CD14-positive monocyte (primary cell): ENCODE data around the gene ITGB2. TPM values are rescaled to one million over a fixed set of nuclear protein-coding genes. Genes with fewer than 3 reads are reported as not detected.

Experiments used
- DNase-seq, 3 donors: peaks; one replicate each; pipeline ENCODE4 v3.0.0-alpha.2; 2011 to 2022
- H2AFZ ChIP-seq: 2 replicates; pipeline ENCODE4 v1.6.0; 2012; ENCODE audit warnings: mild to moderate bottlenecking, low read depth, low read length, inconsistent platforms; ENCODE audit not compliant: insufficient read depth, poor library complexity, severe bottlenecking
- H3K27ac ChIP-seq, 2 donors: 1 replicate in 1 of 2; 2 replicates in 1 of 2; pipeline ENCODE4 v1.5.1; 2012 to 2013; ENCODE audit warnings: low read length in 2 of 2, control low read depth in 1 of 2, inconsistent platforms in 1 of 2, low read depth in 1 of 2, mild to moderate bottlenecking in 1 of 2
- H3K27me3 ChIP-seq, 2 donors: one replicate each; pipeline versions ENCODE4 v1.6.0 to v1.6.1; 2011 to 2013; ENCODE audit warnings: low read length in 2 of 2; ENCODE audit not compliant: control insufficient read depth in 2 of 2, insufficient read depth in 2 of 2
- H3K36me3 ChIP-seq, 2 donors: replicated peaks in 1 of 2; 1 replicate in 1 of 2; 2 replicates in 1 of 2; pipeline versions ENCODE4 v1.5.1 to v1.6.1; 2012 to 2013; ENCODE audit warnings: low read length in 2 of 2, control low read depth in 1 of 2, inconsistent platforms in 1 of 2, mild to moderate bottlenecking in 1 of 2; ENCODE audit not compliant: insufficient read depth in 2 of 2, control insufficient read depth in 1 of 2
- H3K4me1 ChIP-seq, 2 donors: 1 replicate in 1 of 2; 2 replicates in 1 of 2; pipeline versions ENCODE4 v1.5.1 to v1.6.1; 2012 to 2013; ENCODE audit warnings: low read length in 2 of 2, control low read depth in 1 of 2, inconsistent platforms in 1 of 2, mild to moderate bottlenecking in 1 of 2, moderate library complexity in 1 of 2; ENCODE audit not compliant: insufficient read depth in 2 of 2, control insufficient read depth in 1 of 2
- H3K4me2 ChIP-seq: replicated peaks from 2 replicates; pipeline ENCODE3; 2012; ENCODE audit warnings: low read length, moderate library complexity, mild to moderate bottlenecking; ENCODE audit not compliant: poor library complexity, severe bottlenecking; ENCODE audit errors: extremely low read depth
- H3K4me3 ChIP-seq, 3 experiments: fragments of 200-600 bp in 1 of 3; sonication (generic) in 1 of 3; replicated peaks in 1 of 3; 1 replicate in 2 of 3; 2 replicates in 1 of 3; pipeline ENCODE4 v1.5.1; 2011 to 2013; ENCODE audit warnings: low read length in 3 of 3, mild to moderate bottlenecking in 3 of 3, control low read depth in 2 of 3, low read depth in 2 of 3, inconsistent platforms in 1 of 3, moderate library complexity in 1 of 3
- H3K79me2 ChIP-seq: 2 replicates; pipeline ENCODE4 v1.6.0; 2012; ENCODE audit warnings: mild to moderate bottlenecking, control low read depth, inconsistent platforms, low read length, moderate library complexity; ENCODE audit not compliant: insufficient read depth
- H3K9ac ChIP-seq: 2 replicates; pipeline ENCODE4 v1.6.0; 2017; ENCODE audit warnings: low read length, mild to moderate bottlenecking; ENCODE audit not compliant: insufficient read depth, poor library complexity, severe bottlenecking
- H3K9me3 ChIP-seq, 2 donors: replicated peaks in 1 of 2; 1 replicate in 1 of 2; 2 replicates in 1 of 2; pipeline versions ENCODE4 v1.5.1 to v1.6.1; 2012 to 2013; ENCODE audit warnings: low read length in 2 of 2, control low read depth in 1 of 2; ENCODE audit not compliant: control insufficient read depth in 1 of 2, insufficient read depth in 1 of 2
- H4K20me1 ChIP-seq: 2 replicates; pipeline ENCODE4 v1.6.0; 2012; ENCODE audit warnings: mild to moderate bottlenecking, low read length, control low read depth, moderate library complexity; ENCODE audit not compliant: insufficient read depth
- H3K27ac Mint-ChIP-seq, 7 donors: one replicate each; pipeline ENCODE4 v1.8.0; 2020; ENCODE audit warnings: mild to moderate bottlenecking in 7 of 7, mixed read lengths in 7 of 7, moderate library complexity in 6 of 7, inconsistent platforms in 2 of 7
- H3K27me3 Mint-ChIP-seq, 3 donors: one replicate each; pipeline ENCODE4 v1.8.0; 2021 to 2022; ENCODE audit warnings: low read depth in 3 of 3, mild to moderate bottlenecking in 3 of 3, mixed read lengths in 3 of 3, moderate library complexity in 3 of 3, inconsistent platforms in 1 of 3
- H3K36me3 Mint-ChIP-seq, 2 donors: one replicate each; pipeline ENCODE4 v1.8.0; 2020; ENCODE audit warnings: mixed read lengths in 2 of 2, inconsistent platforms in 1 of 2, mild to moderate bottlenecking in 1 of 2
- H3K4me1 Mint-ChIP-seq: one replicate; pipeline ENCODE4 v1.8.0; 2020; ENCODE audit warnings: mild to moderate bottlenecking, mixed read lengths
- H3K4me3 Mint-ChIP-seq, 2 donors: one replicate each; pipeline ENCODE4 v1.8.0; 2020; ENCODE audit warnings: mild to moderate bottlenecking in 2 of 2, mixed read lengths in 2 of 2, moderate library complexity in 1 of 2
- H3K9me3 Mint-ChIP-seq, 7 donors: one replicate each; pipeline ENCODE4 v1.8.0; 2020 to 2022; ENCODE audit warnings: mixed read lengths in 7 of 7, mild to moderate bottlenecking in 6 of 7, moderate library complexity in 6 of 7, inconsistent platforms in 2 of 7
- WGBS: methylation state at CpG from one replicate; pipeline ENCODE4 v1.1.5; 2013; ENCODE audit warnings: missing lambda C conversion rate; ENCODE audit not compliant: insufficient coverage; 5-methylcytosine and 5-hydroxymethylcytosine counted together
- intact Hi-C, 2 donors: fragments of 100-400 bp; cut with micrococcal nuclease; formaldehyde crosslinking; loops; one replicate each; pipeline versions ENCODE4 v1.15.0 to v1.15.1; 2023
- polyA plus RNA-seq, 3 donors: library from polyadenylated mRNA; depleted of rRNA in 1 of 3; unstranded in 2 of 3; stranded (reverse) in 1 of 3; fragments of 300-500 nt in 2 of 3; fragments of >200 nt in 1 of 3; fragmentation: Illumina TruSeq in 2 of 3; gene quantifications; 1 replicate in 2 of 3; 2 replicates in 1 of 3; pipeline ENCODE4 v1.2.3, GENCODE V29; 2012 to 2021
- TF ChIP-seq, protein P1 (sequence below): fragments of 200-600 bp; IDR thresholded peaks from one replicate; pipeline ENCODE4 v1.8.0; 2022; ENCODE audit warnings: antibody characterized with exemption, mild to moderate bottlenecking

Gene ITGB2
- polyA plus RNA-seq, 3 donors, result 1,470 to 1,628 (median 1,602) TPM

DNA sequence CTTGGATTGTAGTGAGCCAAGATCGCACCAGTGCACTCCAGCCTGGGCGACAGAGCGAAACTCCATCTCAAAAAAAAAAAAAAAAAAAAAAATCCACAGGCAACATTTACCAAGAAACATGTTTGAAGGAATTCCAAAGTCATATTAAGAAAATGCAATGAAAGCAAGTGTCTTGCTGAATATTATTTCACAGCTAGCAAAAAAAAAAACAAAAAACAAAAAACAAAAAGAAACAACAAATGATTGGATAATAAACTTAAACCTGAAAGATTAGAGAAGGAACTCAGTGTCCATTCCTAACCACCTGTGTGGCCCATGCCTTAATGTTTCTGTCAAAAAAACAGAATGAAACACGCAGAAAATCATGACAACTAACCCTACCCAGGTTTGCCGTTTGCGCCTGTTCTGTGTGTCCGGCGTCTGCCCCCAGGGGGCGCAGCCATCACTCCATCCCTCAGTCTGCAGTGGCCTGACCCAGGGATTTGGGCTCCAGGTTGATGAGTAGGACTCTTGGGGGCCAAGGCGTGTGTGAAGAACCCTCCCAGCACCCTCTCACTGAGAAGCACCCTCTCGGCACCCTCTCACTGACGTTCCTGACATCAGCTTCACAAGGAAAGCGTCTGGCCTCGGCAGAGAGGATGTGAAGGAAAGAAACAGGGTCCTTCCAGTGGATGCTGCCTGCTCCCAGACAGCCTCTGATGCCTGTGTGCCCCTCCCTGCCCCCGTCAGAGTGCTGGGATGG is 28.0 kb downstream of the ITGB2 start:
- Mint-ChIP-seq H3K9me3 (peaks cover 0 to 2% (median 0%) of the 10 kb centered on the region in 7 donors), H3K27me3 (no peaks in the 10 kb centered on the region), H3K4me1 (peaks cover 14% of the 10 kb centered on the region), H3K4me3 (no peak overlapping the region), H3K36me3 (peaks cover 59 to 94% of the 10 kb centered on the region in 2 donors), H3K27ac (peak overlapping the region in 5 of 7 donors; percentile 38 to 86 (median 81))
- no peak overlapping the region for H3K4me2 ChIP-seq
- no peaks in the 10 kb centered on the region for H3K27me3 ChIP-seq
- peaks cover 8 to 31% of the 10 kb centered on the region in 2 donors for H3K4me1 ChIP-seq
- no peak overlapping the region for H2AFZ ChIP-seq
- H3K9ac ChIP-seq, result no peak overlapping the region
- no peak overlapping the region for H3K4me3 ChIP-seq
- intact Hi-C loops, result no loop called here
- H4K20me1 ChIP-seq, result peaks cover 99% of the 10 kb centered on the region
- WGBS, result 10% methylated on average over 6 of the region's 15 CpGs
- H3K79me2 ChIP-seq, result peaks cover 76% of the 10 kb centered on the region
- no peaks in the 10 kb centered on the region for H3K9me3 ChIP-seq
- peaks cover 95 to 98% of the 10 kb centered on the region in 2 donors for H3K36me3 ChIP-seq
- DNase-seq, result peak; percentile 65 to 75 (median 66)
- peak overlapping the region; percentile 35 to 66 for H3K27ac ChIP-seq
- TF ChIP-seq, protein P1, sequence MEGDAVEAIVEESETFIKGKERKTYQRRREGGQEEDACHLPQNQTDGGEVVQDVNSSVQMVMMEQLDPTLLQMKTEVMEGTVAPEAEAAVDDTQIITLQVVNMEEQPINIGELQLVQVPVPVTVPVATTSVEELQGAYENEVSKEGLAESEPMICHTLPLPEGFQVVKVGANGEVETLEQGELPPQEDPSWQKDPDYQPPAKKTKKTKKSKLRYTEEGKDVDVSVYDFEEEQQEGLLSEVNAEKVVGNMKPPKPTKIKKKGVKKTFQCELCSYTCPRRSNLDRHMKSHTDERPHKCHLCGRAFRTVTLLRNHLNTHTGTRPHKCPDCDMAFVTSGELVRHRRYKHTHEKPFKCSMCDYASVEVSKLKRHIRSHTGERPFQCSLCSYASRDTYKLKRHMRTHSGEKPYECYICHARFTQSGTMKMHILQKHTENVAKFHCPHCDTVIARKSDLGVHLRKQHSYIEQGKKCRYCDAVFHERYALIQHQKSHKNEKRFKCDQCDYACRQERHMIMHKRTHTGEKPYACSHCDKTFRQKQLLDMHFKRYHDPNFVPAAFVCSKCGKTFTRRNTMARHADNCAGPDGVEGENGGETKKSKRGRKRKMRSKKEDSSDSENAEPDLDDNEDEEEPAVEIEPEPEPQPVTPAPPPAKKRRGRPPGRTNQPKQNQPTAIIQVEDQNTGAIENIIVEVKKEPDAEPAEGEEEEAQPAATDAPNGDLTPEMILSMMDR, result peak; percentile 94

DNA sequence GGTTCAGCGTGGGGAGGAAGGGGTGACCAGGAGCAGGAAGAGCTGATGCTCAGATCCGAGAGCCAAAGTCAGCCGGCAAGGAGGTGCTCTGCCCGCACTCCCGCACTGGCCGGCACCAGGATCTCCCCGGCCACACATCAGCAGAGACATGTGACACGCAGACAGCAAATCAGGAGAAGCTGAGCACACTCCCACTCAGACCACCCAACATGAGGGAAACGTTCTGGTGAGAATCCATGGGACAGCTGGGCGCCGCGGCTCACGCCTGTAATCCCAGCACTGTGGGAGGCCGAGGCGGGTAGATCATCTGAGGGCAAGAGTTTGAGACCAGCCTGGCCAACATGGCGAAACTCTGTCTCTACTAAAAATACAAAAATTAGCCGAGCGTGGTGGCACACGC is 28.6 kb downstream of the ITGB2 start:
- Histone ChIP-seq H4K20me1 (peaks cover 99% of the 10 kb centered on the region), H3K9me3 (no peaks in the 10 kb centered on the region), H3K36me3 (peaks cover 95 to 98% of the 10 kb centered on the region in 2 donors), H3K27ac (no peak overlapping the region), H3K4me1 (peaks cover 3 to 25% of the 10 kb centered on the region in 2 donors), H3K4me2 (no peak overlapping the region), H2AFZ (no peak overlapping the region), H3K4me3 (no peak overlapping the region), H3K79me2 (peaks cover 75% of the 10 kb centered on the region), H3K27me3 (no peaks in the 10 kb centered on the region), H3K9ac (no peak overlapping the region)
- intact Hi-C loops, result no loop called here
- 99% methylated on average over 11 of the region's 19 CpGs for WGBS
- no peaks in the 10 kb centered on the region for H3K27me3 Mint-ChIP-seq
- H3K9me3 Mint-ChIP-seq, result peaks cover 0 to 2% (median 0%) of the 10 kb centered on the region in 7 donors
- peaks cover 60 to 94% of the 10 kb centered on the region in 2 donors for H3K36me3 Mint-ChIP-seq
- TF ChIP-seq, protein P1, result no peak
- peak overlapping the region in 4 of 7 donors; percentile 50 to 86 (median 63) for H3K27ac Mint-ChIP-seq
- DNase-seq, result no peak
- no peak overlapping the region for H3K4me3 Mint-ChIP-seq
- peaks cover 10% of the 10 kb centered on the region for H3K4me1 Mint-ChIP-seq
